ENCODE measurements around the gene ZNF385D. TPM values are rescaled to one million over a fixed set of nuclear protein-coding genes. Genes with fewer than 3 reads are reported as not detected.

ZNF385D gene
- total RNA-seq, 4 donors from 2014 or later: 0.41 to 5.0 (median 1.6) TPM

GRCh38 chr3:21599890-21600289, 151.1 kb downstream of the ZNF385D start:
- DNase-seq (no peak), ATAC-seq (no peak)
- Histone ChIP-seq H3K4me1 (no peaks in the 10 kb centered on the region), H3K9me3 (no peaks in the 10 kb centered on the region), H3K27me3 (no peaks in the 10 kb centered on the region), H3K4me3 (no peak overlapping the region), H3K36me3 (no peaks in the 10 kb centered on the region), H3K27ac (no peak overlapping the region)
- in situ Hi-C loops (cut with MboI; ENCODE audit: low sequenced_read_pairs in 4 of 4): no loop called here
- intact Hi-C loops (cut with DNase I; ENCODE audit: low total_unique reads): no loop called here
- no peak for TF ChIP-seq POLR2A (IDR thresholded peaks at IDR 0.05)
- no peak for TF ChIP-seq CTCF (IDR thresholded peaks at IDR 0.05 in 4 of 5, conservative IDR thresholded peaks at IDR 0.05 in 1 of 5)

GRCh38 chr3:21592828-21593227, 158.2 kb downstream of the ZNF385D start:
- no peaks in the 10 kb centered on the region for H3K36me3 ChIP-seq
- no peak overlapping the region for H3K4me3 ChIP-seq
- H3K27ac ChIP-seq: no peak overlapping the region
- ATAC-seq: no peak
- H3K4me1 ChIP-seq: no peaks in the 10 kb centered on the region
- intact Hi-C loops (cut with DNase I; ENCODE audit: low total_unique reads): no loop called here
- H3K9me3 ChIP-seq: no peaks in the 10 kb centered on the region
- no peak for DNase-seq
- H3K27me3 ChIP-seq: no peaks in the 10 kb centered on the region
- in situ Hi-C loops (cut with MboI; ENCODE audit: low sequenced_read_pairs in 4 of 4): no loop called here
- no peak for TF ChIP-seq CTCF (IDR thresholded peaks at IDR 0.05 in 4 of 5, conservative IDR thresholded peaks at IDR 0.05 in 1 of 5)
- TF ChIP-seq POLR2A (IDR thresholded peaks at IDR 0.05): no peak

- intact Hi-C loops (cut with DNase I; ENCODE audit: low total_unique reads): no loop called here
- Histone ChIP-seq H3K4me1 (peaks cover 0 to 3% of the 10 kb centered on the region in 2 donors), H3K27ac (no peak overlapping the region), H3K36me3 (no peaks in the 10 kb centered on the region), H3K4me3 (no peak overlapping the region), H3K27me3 (no peaks in the 10 kb centered on the region), H3K9me3 (no peaks in the 10 kb centered on the region)
- TF ChIP-seq CTCF (IDR thresholded peaks at IDR 0.05 in 4 of 5, conservative IDR thresholded peaks at IDR 0.05 in 1 of 5) (no peak), POLR2A (IDR thresholded peaks at IDR 0.05) (no peak)
- no peak for ATAC-seq
- no peak for DNase-seq
- in situ Hi-C loops (cut with MboI; ENCODE audit: low sequenced_read_pairs in 4 of 4): no loop called here
These were observed 163.1 kb downstream of the ZNF385D start for GRCh38 chr3:21587894-21588293.

GRCh38 chr3:21585216-21585740, 165.7 kb downstream of the ZNF385D start:
- intact Hi-C loops (cut with DNase I; ENCODE audit: low total_unique reads): no loop called here
- H3K36me3 ChIP-seq: no peaks in the 10 kb centered on the region
- ATAC-seq: no peak
- no peak overlapping the region for H3K27ac ChIP-seq
- H3K4me1 ChIP-seq: peaks cover 0 to 3% of the 10 kb centered on the region in 2 donors
- TF ChIP-seq CTCF (IDR thresholded peaks at IDR 0.05 in 4 of 5, conservative IDR thresholded peaks at IDR 0.05 in 1 of 5) (no peak), POLR2A (IDR thresholded peaks at IDR 0.05) (no peak)
- H3K27me3 ChIP-seq: no peaks in the 10 kb centered on the region
- in situ Hi-C loops (cut with MboI; ENCODE audit: low sequenced_read_pairs in 4 of 4): no loop called here
- no peak overlapping the region for H3K4me3 ChIP-seq
- DNase-seq: no peak
- H3K9me3 ChIP-seq: no peaks in the 10 kb centered on the region

- DNase-seq (no peak), ATAC-seq (no peak)
- H3K4me3 ChIP-seq: no peak overlapping the region
- no peak for TF ChIP-seq CTCF (IDR thresholded peaks at IDR 0.05 in 4 of 5, conservative IDR thresholded peaks at IDR 0.05 in 1 of 5)
- TF ChIP-seq POLR2A (IDR thresholded peaks at IDR 0.05): no peak
- in situ Hi-C loops (cut with MboI; ENCODE audit: low sequenced_read_pairs in 4 of 4) (no loop called here), intact Hi-C loops (cut with DNase I; ENCODE audit: low total_unique reads) (no loop called here)
- no peaks in the 10 kb centered on the region for H3K27me3 ChIP-seq
- H3K36me3 ChIP-seq: no peaks in the 10 kb centered on the region
- H3K27ac ChIP-seq: no peak overlapping the region
- H3K4me1 ChIP-seq: no peaks in the 10 kb centered on the region
- H3K9me3 ChIP-seq: no peaks in the 10 kb centered on the region
These were observed 177.7 kb downstream of the ZNF385D start for GRCh38 chr3:21573291-21573690.

Measured in gastrocnemius medialis (tissue), 4 donors.